ENCODE data around the gene CHST7.

CHST7 gene

DNA sequence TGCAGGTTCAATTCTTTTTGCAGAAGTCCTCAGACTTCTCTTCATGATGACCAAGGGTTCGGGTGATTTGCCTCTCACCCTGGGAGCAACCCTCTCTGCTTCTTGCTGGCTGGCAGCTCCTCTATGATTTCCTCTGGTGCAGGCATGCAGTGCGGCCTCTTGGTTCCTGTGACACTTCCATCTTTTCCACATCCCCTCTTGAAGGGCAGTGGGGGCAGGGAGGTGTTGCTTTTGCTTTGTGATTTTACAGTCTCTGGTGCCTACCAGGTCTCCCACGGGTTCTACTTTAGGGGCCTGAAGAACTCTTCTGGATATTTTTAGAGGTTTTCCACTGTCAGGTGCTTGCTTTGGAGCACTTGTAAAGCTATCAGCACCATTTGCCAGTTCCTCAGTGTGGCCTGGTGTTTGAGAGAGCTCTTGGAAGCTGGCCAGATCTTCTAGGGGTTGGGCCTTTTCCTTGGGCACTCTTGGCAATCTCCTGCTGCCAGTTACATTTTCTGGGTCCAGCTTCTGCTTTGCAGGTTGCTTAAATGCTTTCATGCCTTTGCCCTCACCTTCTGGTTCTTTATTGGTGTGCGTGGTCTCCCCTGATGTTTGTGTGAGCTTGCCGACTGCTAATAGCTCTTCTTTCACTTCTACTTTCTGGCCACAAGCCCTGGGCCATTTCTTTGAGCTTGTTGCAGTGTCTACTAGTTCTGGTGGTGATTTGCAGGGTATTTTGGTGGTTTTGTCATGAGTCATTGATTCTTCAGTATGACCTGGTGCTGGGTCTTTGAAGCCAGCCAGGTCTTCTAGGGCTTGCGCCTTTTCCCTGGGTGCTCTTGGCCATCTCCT lies 11.5 kb upstream of the CHST7 start:
- Histone ChIP-seq H3K36me3 (ENCODE audit: insufficient read depth, insufficient read length, low read length) (no peaks in the 10 kb centered on the region), H3K9me3 (ENCODE audit: insufficient read depth, low read length) (no peaks in the 10 kb centered on the region), H3K9ac (ENCODE audit: insufficient read length, low read depth) (no peak overlapping the region), H3K27me3 (ENCODE audit: insufficient read depth, insufficient read length) (no peaks in the 10 kb centered on the region), H3K4me3 (ENCODE audit: insufficient read length, low read depth) (no peak overlapping the region), H3K4me1 (ENCODE audit: insufficient read depth, insufficient read length) (peaks cover 3% of the 10 kb centered on the region)
- DNase-seq (ENCODE audit: low read depth, low spot score): no peak
- TF ChIP-seq ZNF274 (IDR thresholded peaks at IDR 0.05; ENCODE audit: low read depth, low read length): no peak
- TF ChIP-seq SUZ12 (IDR thresholded peaks at IDR 0.05; ENCODE audit: extremely low read depth, insufficient read depth, insufficient read length): no peak

DNA sequence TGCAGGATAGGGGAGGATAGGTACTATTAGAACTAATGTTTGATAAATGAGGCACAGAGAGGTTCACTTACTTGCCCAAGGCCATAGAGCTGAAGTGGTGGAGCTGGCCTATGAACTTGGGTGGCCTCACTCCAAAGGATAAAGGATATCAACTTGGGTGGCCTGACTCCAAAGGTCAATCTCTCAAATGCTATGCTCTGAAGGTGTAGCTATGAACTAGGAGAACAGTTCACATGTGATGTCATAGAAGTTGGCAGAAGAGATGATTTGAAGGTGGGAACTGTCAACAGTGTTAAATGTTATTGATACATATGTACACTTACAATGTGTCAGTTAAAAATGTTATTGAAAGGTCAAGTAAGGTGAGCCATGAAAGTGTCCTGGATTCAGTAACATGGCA lies 6.2 kb upstream of the CHST7 start:
- Histone ChIP-seq H3K4me3 (ENCODE audit: insufficient read length, low read depth) (no peak overlapping the region), H3K4me1 (ENCODE audit: insufficient read depth, insufficient read length) (peaks cover under 1% of the 10 kb centered on the region), H3K9ac (ENCODE audit: insufficient read length, low read depth) (no peak overlapping the region), H3K36me3 (ENCODE audit: insufficient read depth, insufficient read length, low read length) (no peaks in the 10 kb centered on the region), H3K9me3 (ENCODE audit: insufficient read depth, low read length) (no peaks in the 10 kb centered on the region), H3K27me3 (ENCODE audit: insufficient read depth, insufficient read length) (no peaks in the 10 kb centered on the region)
- TF ChIP-seq SUZ12 (IDR thresholded peaks at IDR 0.05; ENCODE audit: extremely low read depth, insufficient read depth, insufficient read length): no peak
- TF ChIP-seq ZNF274 (IDR thresholded peaks at IDR 0.05; ENCODE audit: low read depth, low read length): no peak
- no peak for TF ChIP-seq YY1 (IDR thresholded peaks at IDR 0.05; ENCODE audit: insufficient read depth, insufficient read length)
- no peak for DNase-seq (ENCODE audit: low read depth, low spot score)

DNA sequence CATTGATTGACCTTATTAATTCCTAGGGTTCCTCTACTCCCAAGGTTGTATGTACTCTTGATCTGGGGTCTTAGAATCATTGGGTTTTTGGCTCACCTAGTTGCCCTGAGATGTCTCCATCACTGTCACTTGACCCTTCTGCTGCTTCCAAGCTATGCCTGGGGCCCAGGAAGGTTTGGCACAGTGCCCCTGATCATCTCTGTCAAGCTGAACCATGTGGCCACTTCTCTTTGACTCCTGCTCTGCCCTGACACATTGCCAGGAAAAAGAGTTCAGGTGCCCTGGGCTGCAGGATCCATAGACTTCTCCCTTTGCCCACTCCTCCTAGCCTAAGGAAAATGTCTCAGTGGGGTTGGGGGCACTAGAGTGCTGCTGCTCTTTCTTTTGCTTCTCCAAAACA lies 3.9 kb upstream of the CHST7 start:
- Histone ChIP-seq H3K4me3 (ENCODE audit: insufficient read length, low read depth) (no peak overlapping the region), H3K4me1 (ENCODE audit: insufficient read depth, insufficient read length) (no peaks in the 10 kb centered on the region), H3K9me3 (ENCODE audit: insufficient read depth, low read length) (no peaks in the 10 kb centered on the region), H3K36me3 (ENCODE audit: insufficient read depth, insufficient read length, low read length) (no peaks in the 10 kb centered on the region), H3K9ac (ENCODE audit: insufficient read length, low read depth) (no peak overlapping the region), H3K27me3 (ENCODE audit: insufficient read depth, insufficient read length) (no peaks in the 10 kb centered on the region)
- no peak for TF ChIP-seq YY1 (IDR thresholded peaks at IDR 0.05; ENCODE audit: insufficient read depth, insufficient read length)
- no peak for TF ChIP-seq SUZ12 (IDR thresholded peaks at IDR 0.05; ENCODE audit: extremely low read depth, insufficient read depth, insufficient read length)
- TF ChIP-seq ZNF274 (IDR thresholded peaks at IDR 0.05; ENCODE audit: low read depth, low read length): no peak
- DNase-seq (ENCODE audit: low read depth, low spot score): no peak

DNA sequence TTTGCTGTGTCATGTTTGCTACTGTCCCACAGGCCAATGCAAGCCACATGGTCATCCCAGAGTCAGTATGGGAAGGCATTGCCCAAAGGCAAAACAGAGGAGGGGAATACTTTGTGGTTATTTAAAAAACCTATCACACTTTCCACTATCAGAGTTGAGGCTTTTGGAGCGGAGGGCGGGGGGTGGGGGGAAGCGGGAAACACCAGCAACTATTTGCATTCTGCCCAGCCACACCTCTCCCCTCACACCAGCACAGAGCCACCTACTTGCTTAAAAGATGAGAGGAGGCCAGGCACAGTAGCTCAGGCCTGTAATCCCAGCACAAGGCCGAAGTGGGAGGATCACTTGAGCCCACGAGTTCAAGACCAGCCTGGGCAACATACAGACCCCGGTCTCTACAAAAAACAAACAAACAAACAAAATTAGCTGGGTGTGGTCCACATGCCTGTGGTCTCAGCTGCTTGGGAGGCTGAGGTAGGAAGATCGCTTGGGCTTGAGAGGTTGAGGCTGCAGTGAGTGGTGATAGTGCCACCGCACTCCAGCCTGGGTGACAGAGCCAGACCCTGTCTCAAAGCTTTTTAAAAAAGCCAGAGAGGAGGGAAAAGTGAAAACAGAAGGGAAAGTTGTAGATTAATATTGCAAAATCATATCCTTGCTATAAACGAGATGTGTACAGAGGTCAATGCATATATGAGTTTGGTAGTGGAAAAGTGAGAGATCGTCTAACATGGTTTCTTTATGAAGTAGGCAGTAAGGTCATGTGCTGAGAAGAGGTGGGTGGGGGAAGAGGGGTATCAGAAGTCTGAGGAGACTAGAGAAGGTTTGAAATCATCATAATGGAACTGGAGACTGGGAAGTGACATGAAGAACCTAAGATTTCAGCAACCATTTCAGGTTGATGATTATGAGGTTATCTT lies 1.9 kb upstream of the CHST7 start:
- Histone ChIP-seq H3K27me3 (ENCODE audit: insufficient read depth, insufficient read length) (peaks cover 3% of the 10 kb centered on the region), H3K36me3 (ENCODE audit: insufficient read depth, insufficient read length, low read length) (no peaks in the 10 kb centered on the region), H3K9ac (ENCODE audit: insufficient read length, low read depth) (no peak overlapping the region), H3K9me3 (ENCODE audit: insufficient read depth, low read length) (no peaks in the 10 kb centered on the region), H3K4me3 (ENCODE audit: insufficient read length, low read depth) (no peak overlapping the region), H3K4me1 (ENCODE audit: insufficient read depth, insufficient read length) (no peaks in the 10 kb centered on the region)
- DNase-seq (ENCODE audit: low read depth, low spot score): no peak
- no peak for TF ChIP-seq YY1 (IDR thresholded peaks at IDR 0.05; ENCODE audit: insufficient read depth, insufficient read length)
- TF ChIP-seq ZNF274 (IDR thresholded peaks at IDR 0.05; ENCODE audit: low read depth, low read length): no peak
- TF ChIP-seq SUZ12 (IDR thresholded peaks at IDR 0.05; ENCODE audit: extremely low read depth, insufficient read depth, insufficient read length): no peak

DNA sequence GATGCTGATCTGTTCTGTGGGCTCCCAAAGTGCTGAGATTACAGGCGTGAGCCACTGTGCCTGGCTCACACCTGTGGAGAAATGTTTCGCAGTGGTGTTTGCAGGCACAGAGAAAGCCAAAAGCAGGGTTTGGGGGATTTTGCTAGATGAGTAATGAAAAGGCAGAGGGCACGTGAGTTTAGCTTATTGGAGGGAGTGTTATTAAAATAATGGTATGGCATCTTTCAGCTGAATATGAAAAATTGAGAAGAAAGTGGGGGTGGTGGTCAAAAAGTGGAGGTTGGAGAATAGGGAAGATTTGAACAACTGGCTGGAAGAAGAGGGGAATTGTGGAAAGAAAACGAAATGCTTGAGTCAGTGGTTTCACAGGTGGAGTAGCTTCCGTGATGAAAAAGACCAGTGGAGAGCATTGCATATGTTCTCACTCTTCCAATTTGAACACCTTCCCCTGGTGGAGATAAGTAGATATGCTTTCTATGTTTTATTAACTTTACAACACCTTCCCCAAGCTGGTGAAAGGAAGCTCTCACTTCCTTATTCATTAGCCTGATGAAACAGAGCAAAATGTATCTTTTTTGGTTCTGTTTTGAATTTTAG lies 1.1 kb upstream of the CHST7 start:
- H3K9ac ChIP-seq (ENCODE audit: insufficient read length, low read depth): no peak overlapping the region
- TF ChIP-seq ZNF274 (IDR thresholded peaks at IDR 0.05; ENCODE audit: low read depth, low read length): no peak
- no peak for TF ChIP-seq YY1 (IDR thresholded peaks at IDR 0.05; ENCODE audit: insufficient read depth, insufficient read length)
- no peak for TF ChIP-seq SUZ12 (IDR thresholded peaks at IDR 0.05; ENCODE audit: extremely low read depth, insufficient read depth, insufficient read length)
- peaks cover 3% of the 10 kb centered on the region for H3K36me3 ChIP-seq (ENCODE audit: insufficient read depth, insufficient read length, low read length)
- H3K4me3 ChIP-seq (ENCODE audit: insufficient read length, low read depth): no peak overlapping the region
- no peaks in the 10 kb centered on the region for H3K4me1 ChIP-seq (ENCODE audit: insufficient read depth, insufficient read length)
- H3K9me3 ChIP-seq (ENCODE audit: insufficient read depth, low read length): no peaks in the 10 kb centered on the region
- DNase-seq (ENCODE audit: low read depth, low spot score): no peak
- H3K27me3 ChIP-seq (ENCODE audit: insufficient read depth, insufficient read length): peaks cover 3% of the 10 kb centered on the region

DNA sequence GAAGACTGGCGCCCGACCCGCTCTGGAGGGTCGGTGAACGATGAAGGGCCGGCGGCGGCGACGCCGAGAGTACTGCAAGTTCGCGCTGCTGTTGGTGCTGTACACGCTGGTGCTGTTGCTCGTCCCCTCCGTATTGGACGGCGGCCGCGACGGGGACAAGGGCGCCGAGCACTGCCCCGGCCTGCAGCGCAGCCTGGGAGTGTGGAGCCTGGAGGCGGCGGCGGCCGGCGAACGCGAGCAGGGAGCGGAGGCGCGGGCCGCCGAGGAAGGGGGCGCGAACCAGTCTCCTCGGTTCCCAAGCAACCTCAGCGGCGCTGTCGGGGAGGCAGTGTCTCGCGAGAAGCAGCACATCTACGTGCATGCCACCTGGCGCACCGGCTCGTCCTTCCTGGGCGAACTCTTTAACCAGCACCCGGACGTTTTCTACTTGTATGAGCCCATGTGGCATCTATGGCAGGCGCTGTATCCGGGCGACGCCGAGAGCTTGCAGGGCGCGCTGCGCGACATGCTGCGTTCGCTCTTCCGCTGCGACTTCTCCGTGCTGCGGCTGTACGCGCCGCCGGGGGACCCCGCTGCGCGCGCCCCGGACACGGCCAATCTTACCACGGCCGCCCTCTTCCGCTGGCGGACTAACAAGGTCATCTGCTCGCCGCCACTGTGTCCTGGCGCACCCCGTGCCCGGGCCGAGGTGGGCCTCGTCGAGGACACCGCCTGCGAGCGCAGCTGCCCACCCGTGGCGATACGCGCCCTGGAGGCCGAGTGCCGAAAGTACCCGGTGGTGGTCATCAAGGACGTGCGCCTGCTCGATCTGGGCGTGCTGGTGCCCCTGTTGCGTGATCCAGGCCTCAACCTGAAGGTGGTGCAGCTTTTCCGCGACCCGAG lies 568 bp downstream of the CHST7 start:
- no peak for TF ChIP-seq SUZ12 (IDR thresholded peaks at IDR 0.05; ENCODE audit: extremely low read depth, insufficient read depth, insufficient read length)
- no peak for TF ChIP-seq ZNF274 (IDR thresholded peaks at IDR 0.05; ENCODE audit: low read depth, low read length)
- Histone ChIP-seq H3K4me3 (ENCODE audit: insufficient read length, low read depth) (peak overlapping the region; percentile 92), H3K36me3 (ENCODE audit: insufficient read depth, insufficient read length, low read length) (peaks cover 18% of the 10 kb centered on the region), H3K9ac (ENCODE audit: insufficient read length, low read depth) (peak overlapping the region; percentile 94), H3K9me3 (ENCODE audit: insufficient read depth, low read length) (no peaks in the 10 kb centered on the region), H3K4me1 (ENCODE audit: insufficient read depth, insufficient read length) (no peaks in the 10 kb centered on the region), H3K27me3 (ENCODE audit: insufficient read depth, insufficient read length) (peaks cover 3% of the 10 kb centered on the region)
- DNase-seq (ENCODE audit: low read depth, low spot score): no peak

Data from NT2/D1 (cell line).